K562 (cell line): ENCODE results near the gene RNF217. TPM values are rescaled to one million over a fixed set of nuclear protein-coding genes. Genes with fewer than 3 reads are reported as not detected.

Experiments
- ARID3A ChIP-seq: IDR thresholded peaks from 2 replicates; pipeline ENCODE4 v1.6.1; 2012; ENCODE audit warnings: low read depth, low read length, improper control_type of control experiment, borderline replicate concordance
- CBX1 ChIP-seq: sonication (generic); IDR thresholded peaks from 2 replicates; pipeline ENCODE4 v1.6.1; 2016; ENCODE audit warnings: antibody characterized with exemption, low read depth, mild to moderate bottlenecking
- CBX3 ChIP-seq, 2 experiments: IDR thresholded peaks; 1 replicate in 1 of 2; 2 replicates in 1 of 2; pipeline ENCODE4 v1.6.1; 2012; ENCODE audit warnings: inconsistent platforms in 2 of 2, low read length in 2 of 2, borderline replicate concordance in 1 of 2, control low read depth in 1 of 2
- EP300 ChIP-seq: IDR thresholded peaks from 2 replicates; pipeline ENCODE4 v1.6.1; 2012; ENCODE audit warnings: low read length, improper control_type of control experiment
- EZH2 ChIP-seq: IDR thresholded peaks from 2 replicates; pipeline ENCODE4 v1.6.1; 2012; ENCODE audit warnings: low read depth, mild to moderate bottlenecking, inconsistent platforms, low read length, borderline replicate concordance
- FOXA3 ChIP-seq, 2 experiments: fragments of 450-650 bp in 1 of 2; sonication (generic) in 1 of 2; formaldehyde crosslinking; IDR thresholded peaks in 1 of 2; conservative IDR thresholded peaks in 1 of 2; 2 replicates each; pipeline versions ENCODE4 v1.4.0 to v1.8.0; 2020 to 2022; ENCODE audit warnings: mild to moderate bottlenecking in 2 of 2, missing genetic modification reagents in 1 of 2
- LCOR ChIP-seq: sonication (generic); formaldehyde crosslinking; IDR thresholded peaks from 2 replicates; pipeline ENCODE4 v1.8.0; 2022; ENCODE audit warnings: mild to moderate bottlenecking, missing genetic modification reagents
- MNT ChIP-seq, 2 experiments: fragments of 450-650 bp; conservative IDR thresholded peaks; 2 replicates each; pipeline ENCODE4 v1.6.1; 2017; ENCODE audit warnings: mild to moderate bottlenecking in 2 of 2, moderate library complexity in 2 of 2
- POU5F1 ChIP-seq: fragments of 150-350 bp; IDR thresholded peaks from 2 replicates; pipeline ENCODE4 v1.6.1; 2014; ENCODE audit warnings: borderline replicate concordance, low read length, low read depth, mild to moderate bottlenecking; ENCODE audit not compliant: partially characterized antibody
- RFX7 ChIP-seq: fragments of 250-450 bp; sonication (Bioruptor Pico); IDR thresholded peaks from 2 replicates; pipeline ENCODE4 v1.5.1; 2021; ENCODE audit warnings: mild to moderate bottlenecking
- SP2 ChIP-seq: IDR thresholded peaks from 2 replicates; pipeline ENCODE4 v1.6.1; 2011; ENCODE audit warnings: mild to moderate bottlenecking, low read depth, low read length, moderate library complexity; ENCODE audit not compliant: poor library complexity, severe bottlenecking; ENCODE audit errors: extremely low read depth
- ZFP36 ChIP-seq: fragments of 150-350 bp; IDR thresholded peaks from 2 replicates; pipeline ENCODE4 v1.6.1; 2018; ENCODE audit warnings: low read length, low read depth; ENCODE audit not compliant: partially characterized antibody
- ZNF253 ChIP-seq: fragments of 250-450 bp; sonication (Bioruptor Pico); conservative IDR thresholded peaks from 2 replicates; pipeline ENCODE4 v1.6.1; 2021; ENCODE audit warnings: mild to moderate bottlenecking
- ZNF280A ChIP-seq: fragments of 450-650 bp; IDR thresholded peaks from 2 replicates; pipeline ENCODE4 v1.6.1; 2018; ENCODE audit warnings: mild to moderate bottlenecking, low read depth; ENCODE audit not compliant: partially characterized antibody
- ZNF280B ChIP-seq: fragments of 250-450 bp; sonication (Bioruptor Pico); IDR thresholded peaks from 2 replicates; pipeline ENCODE4 v1.5.1; 2021; ENCODE audit warnings: mild to moderate bottlenecking
- polyA plus RNA-seq, 8 experiments: library from polyadenylated mRNA; depleted of rRNA in 4 of 8; stranded (reverse) in 5 of 8; unstranded in 3 of 8; fragments of >200 nt; fragmentation: Nextera tagmentation in 2 of 8; fragmentation: Illumina TruSeq in 1 of 8; extraction: Ambion mirVana in 2 of 8; extraction: Trizol in 1 of 8; gene quantifications; 2 replicates each; pipeline versions ENCODE4 v1.2.1 to v1.2.3, GENCODE V29; 2011 to 2014; ENCODE audit warnings: inconsistent platforms in 1 of 8, missing spikeins in 1 of 8
- total RNA-seq, 7 experiments: library from RNA; depleted of rRNA in 6 of 7; stranded (reverse); fragments of >200 nt in 6 of 7; fragmentation: Illumina TruSeq in 2 of 7; extraction: Trizol in 2 of 7; gene quantifications; 2 replicates each; pipeline versions ENCODE4 v1.2.1 to v1.2.3, GENCODE V29; 2011 to 2021; ENCODE audit warnings: low replicate concordance in 1 of 7
- TF ChIP-seq, protein P1 (sequence below): fragments of 450-650 bp; formaldehyde crosslinking; IDR thresholded peaks from 2 replicates; pipeline ENCODE4 v1.4.0; 2022; ENCODE audit warnings: mild to moderate bottlenecking, moderate library complexity
- TF ChIP-seq, protein P2 (sequence below): fragments of 450-650 bp; conservative IDR thresholded peaks from 2 replicates; pipeline ENCODE4 v1.6.1; 2016; ENCODE audit warnings: missing genetic modification characterization, low read depth, mild to moderate bottlenecking, missing compliant biosample characterization, moderate library complexity

The RNF217 gene
- total and polyA plus RNA-seq, 9 of the 15 experiments (the other 6 are each of a cell fraction or from before 2014, with no cell fraction given): 2.9 to 25.6 (median 12.0) TPM

DNA sequence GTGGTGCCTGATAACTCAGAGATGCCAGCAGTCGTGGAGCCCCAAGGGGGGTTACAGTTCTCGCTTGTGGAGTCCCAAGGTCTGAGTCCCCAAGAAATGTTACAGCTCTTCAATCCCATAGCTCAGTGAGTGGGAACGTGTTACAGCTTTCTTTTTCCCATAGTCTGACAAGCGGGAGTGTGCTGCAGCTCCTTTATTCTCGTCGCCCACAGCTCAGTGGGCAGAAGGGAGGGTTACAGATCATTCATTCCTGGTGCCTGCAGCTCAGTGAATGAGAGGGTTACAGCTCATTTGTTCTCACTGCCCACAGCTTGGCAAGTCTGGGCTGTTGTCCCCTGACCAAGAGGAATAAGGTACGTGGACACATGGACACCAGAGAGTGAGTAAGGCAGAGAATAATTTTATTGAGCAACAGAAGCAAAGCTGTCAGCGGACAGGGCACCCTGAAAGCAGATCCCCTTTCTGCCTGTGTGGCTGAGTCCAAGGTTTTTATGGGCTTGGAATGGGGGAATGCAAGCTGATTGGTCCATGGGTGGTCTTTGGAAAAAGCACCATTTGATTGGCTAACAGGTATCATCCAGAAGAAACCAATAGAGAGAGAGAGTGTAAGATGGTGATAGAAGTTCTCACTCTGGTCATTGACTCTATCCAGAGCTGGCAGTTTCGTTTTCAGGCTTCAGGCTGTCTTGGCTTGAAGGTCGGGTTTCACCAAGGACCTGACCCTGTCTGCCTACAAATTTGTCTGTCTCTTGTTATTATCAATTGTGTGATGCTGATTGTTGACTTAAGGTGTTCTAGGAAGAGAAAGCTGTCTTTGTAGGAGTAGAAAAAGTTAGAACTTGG lies 16.4 kb downstream of the RNF217 start (continued):
- TF ChIP-seq MNT (conservative IDR thresholded peaks at IDR 0.05): no peak
- peak in 1 of 2 experiments; percentile 87; a peak in 2 of 3 replicates for TF ChIP-seq CBX3 (IDR thresholded peaks at IDR 0.05; ENCODE audit: borderline replicate concordance in 1 of 2, low read length in 2 of 2)
- no peak for TF ChIP-seq EP300
- TF ChIP-seq SP2: no peak
- TF ChIP-seq, protein P1, sequence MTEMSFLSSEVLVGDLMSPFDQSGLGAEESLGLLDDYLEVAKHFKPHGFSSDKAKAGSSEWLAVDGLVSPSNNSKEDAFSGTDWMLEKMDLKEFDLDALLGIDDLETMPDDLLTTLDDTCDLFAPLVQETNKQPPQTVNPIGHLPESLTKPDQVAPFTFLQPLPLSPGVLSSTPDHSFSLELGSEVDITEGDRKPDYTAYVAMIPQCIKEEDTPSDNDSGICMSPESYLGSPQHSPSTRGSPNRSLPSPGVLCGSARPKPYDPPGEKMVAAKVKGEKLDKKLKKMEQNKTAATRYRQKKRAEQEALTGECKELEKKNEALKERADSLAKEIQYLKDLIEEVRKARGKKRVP: no peak
- TF ChIP-seq, protein P2, sequence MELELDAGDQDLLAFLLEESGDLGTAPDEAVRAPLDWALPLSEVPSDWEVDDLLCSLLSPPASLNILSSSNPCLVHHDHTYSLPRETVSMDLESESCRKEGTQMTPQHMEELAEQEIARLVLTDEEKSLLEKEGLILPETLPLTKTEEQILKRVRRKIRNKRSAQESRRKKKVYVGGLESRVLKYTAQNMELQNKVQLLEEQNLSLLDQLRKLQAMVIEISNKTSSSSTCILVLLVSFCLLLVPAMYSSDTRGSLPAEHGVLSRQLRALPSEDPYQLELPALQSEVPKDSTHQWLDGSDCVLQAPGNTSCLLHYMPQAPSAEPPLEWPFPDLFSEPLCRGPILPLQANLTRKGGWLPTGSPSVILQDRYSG (tag): no peak
- TF ChIP-seq CBX1: peak; percentile 84; the same call in 1 of the 2 replicates
- TF ChIP-seq ARID3A: no peak
- TF ChIP-seq ZNF253 (CRISPR knock-in tag): no peak
- TF ChIP-seq LCOR: no peak
- no peak for TF ChIP-seq EZH2
- no peak for TF ChIP-seq RFX7
- peak; percentile 13 for TF ChIP-seq ZFP36
- TF ChIP-seq FOXA3 (CRISPR knock-in tag; conservative IDR thresholded peaks at IDR 0.05 in 1 of 2, IDR thresholded peaks at IDR 0.05 in 1 of 2): no peak
- TF ChIP-seq POU5F1: no peak
- peak; percentile 80 for TF ChIP-seq ZNF280A
- no peak for TF ChIP-seq ZNF280B
